Tibial artery (tissue), 4 donors: ENCODE results near the gene FSTL5.

Source experiments
- DNase-seq, 2 donors: peaks; one replicate each; pipeline ENCODE4 v3.0.0-alpha.2; 2019
- H3K27ac ChIP-seq, 2 donors: fragments of 200-600 bp; sonication (generic) in 1 of 2; 1 replicate in 1 of 2; 2 replicates in 1 of 2; pipeline ENCODE4 v1.5.1; 2018 to 2019; ENCODE audit warnings: mild to moderate bottlenecking in 1 of 2
- H3K27me3 ChIP-seq, 2 donors: fragments of 200-600 bp; sonication (generic) in 1 of 2; one replicate each; pipeline versions ENCODE4 v1.5.1 to v1.6.0; 2016 to 2019
- H3K36me3 ChIP-seq, 3 donors: fragments of 200-600 bp; sonication (generic) in 2 of 3; one replicate each; pipeline ENCODE4 v1.5.1; 2016 to 2019; ENCODE audit warnings: mild to moderate bottlenecking in 2 of 3
- H3K4me1 ChIP-seq, 4 donors: fragments of 200-600 bp; sonication (generic) in 2 of 4; 1 replicate in 3 of 4; 2 replicates in 1 of 4; pipeline ENCODE4 v1.5.1; 2016 to 2019
- H3K4me3 ChIP-seq, 2 donors: fragments of 200-600 bp; sonication (generic) in 1 of 2; 1 replicate in 1 of 2; 2 replicates in 1 of 2; pipeline ENCODE4 v1.5.1; 2018 to 2019; ENCODE audit warnings: mild to moderate bottlenecking in 2 of 2
- H3K9me3 ChIP-seq, 3 donors: fragments of 200-600 bp; sonication (generic) in 1 of 3; one replicate each; pipeline ENCODE4 v1.5.1; 2016 to 2019
- intact Hi-C: fragments of 100-400 bp; cut with DNase I; formaldehyde crosslinking; loops from one replicate; pipeline ENCODE4 v1.15.0; 2023; ENCODE audit warnings: low total_unique reads
- TF ChIP-seq, protein P1 (sequence below), 2 experiments: fragments of 200-600 bp in 1 of 2; fragments of 450-650 bp in 1 of 2; IDR thresholded peaks; one replicate each; pipeline ENCODE4 v1.5.1; 2017 to 2019; ENCODE audit warnings: antibody characterized with exemption in 2 of 2, mild to moderate bottlenecking in 1 of 2, moderate library complexity in 1 of 2

The FSTL5 gene

DNA sequence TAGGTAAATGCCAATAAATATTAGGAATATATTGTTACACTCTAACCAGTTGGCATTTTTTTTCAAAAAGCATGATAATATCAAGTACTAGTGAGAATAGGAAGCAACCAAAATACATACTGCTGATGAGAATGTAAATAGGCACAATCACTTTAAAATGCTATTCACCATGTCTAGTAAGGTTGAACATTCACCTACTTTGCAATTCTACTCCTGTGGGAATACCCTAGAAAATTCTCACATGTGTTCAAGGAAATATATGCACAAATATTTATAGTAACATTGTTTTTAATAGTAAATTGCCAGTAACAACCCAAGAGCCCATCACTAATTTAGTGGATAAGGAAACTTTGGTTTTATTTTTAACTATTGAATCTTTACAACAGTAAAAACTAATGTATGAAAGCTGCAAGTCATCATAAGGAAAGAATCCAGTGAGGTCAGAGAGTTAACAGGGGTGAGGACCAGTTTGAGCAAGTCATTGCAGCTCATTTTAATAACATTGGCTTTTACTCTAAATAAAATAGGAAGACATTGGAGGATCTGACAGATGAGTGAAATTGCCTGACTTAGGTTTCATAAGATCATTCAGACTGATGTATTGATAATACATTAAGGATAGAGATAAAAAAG, 23.6 kb downstream of the FSTL5 start:
- DNase-seq, result no peak
- no peaks in the 10 kb centered on the region for H3K9me3 ChIP-seq
- H3K4me1 ChIP-seq, result no peaks in the 10 kb centered on the region
- H3K27me3 ChIP-seq, result no peaks in the 10 kb centered on the region
- H3K27ac ChIP-seq, result no peak overlapping the region
- H3K36me3 ChIP-seq, result no peaks in the 10 kb centered on the region
- TF ChIP-seq, protein P1, sequence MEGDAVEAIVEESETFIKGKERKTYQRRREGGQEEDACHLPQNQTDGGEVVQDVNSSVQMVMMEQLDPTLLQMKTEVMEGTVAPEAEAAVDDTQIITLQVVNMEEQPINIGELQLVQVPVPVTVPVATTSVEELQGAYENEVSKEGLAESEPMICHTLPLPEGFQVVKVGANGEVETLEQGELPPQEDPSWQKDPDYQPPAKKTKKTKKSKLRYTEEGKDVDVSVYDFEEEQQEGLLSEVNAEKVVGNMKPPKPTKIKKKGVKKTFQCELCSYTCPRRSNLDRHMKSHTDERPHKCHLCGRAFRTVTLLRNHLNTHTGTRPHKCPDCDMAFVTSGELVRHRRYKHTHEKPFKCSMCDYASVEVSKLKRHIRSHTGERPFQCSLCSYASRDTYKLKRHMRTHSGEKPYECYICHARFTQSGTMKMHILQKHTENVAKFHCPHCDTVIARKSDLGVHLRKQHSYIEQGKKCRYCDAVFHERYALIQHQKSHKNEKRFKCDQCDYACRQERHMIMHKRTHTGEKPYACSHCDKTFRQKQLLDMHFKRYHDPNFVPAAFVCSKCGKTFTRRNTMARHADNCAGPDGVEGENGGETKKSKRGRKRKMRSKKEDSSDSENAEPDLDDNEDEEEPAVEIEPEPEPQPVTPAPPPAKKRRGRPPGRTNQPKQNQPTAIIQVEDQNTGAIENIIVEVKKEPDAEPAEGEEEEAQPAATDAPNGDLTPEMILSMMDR (IDR thresholded peaks at IDR 0.05), result no peak
- intact Hi-C loops, result no loop called here
- no peak overlapping the region for H3K4me3 ChIP-seq

GRCh38 chr4:162139412-162139811, 24.4 kb downstream of the FSTL5 start:
- Histone ChIP-seq H3K4me1 (no peaks in the 10 kb centered on the region), H3K9me3 (no peaks in the 10 kb centered on the region), H3K27ac (no peak overlapping the region), H3K27me3 (no peaks in the 10 kb centered on the region), H3K4me3 (no peak overlapping the region), H3K36me3 (no peaks in the 10 kb centered on the region)
- TF ChIP-seq, protein P1 (IDR thresholded peaks at IDR 0.05), result no peak
- DNase-seq, result no peak
- intact Hi-C loops, result no loop called here

- Histone ChIP-seq H3K4me3 (no peak overlapping the region), H3K27ac (no peak overlapping the region), H3K9me3 (no peaks in the 10 kb centered on the region), H3K4me1 (no peaks in the 10 kb centered on the region), H3K27me3 (no peaks in the 10 kb centered on the region), H3K36me3 (no peaks in the 10 kb centered on the region)
- TF ChIP-seq, protein P1 (IDR thresholded peaks at IDR 0.05), result no peak
- no peak for DNase-seq
- intact Hi-C loops, result no loop called here
These were observed 32.5 kb downstream of the FSTL5 start for GRCh38 chr4:162131256-162131655.

DNA sequence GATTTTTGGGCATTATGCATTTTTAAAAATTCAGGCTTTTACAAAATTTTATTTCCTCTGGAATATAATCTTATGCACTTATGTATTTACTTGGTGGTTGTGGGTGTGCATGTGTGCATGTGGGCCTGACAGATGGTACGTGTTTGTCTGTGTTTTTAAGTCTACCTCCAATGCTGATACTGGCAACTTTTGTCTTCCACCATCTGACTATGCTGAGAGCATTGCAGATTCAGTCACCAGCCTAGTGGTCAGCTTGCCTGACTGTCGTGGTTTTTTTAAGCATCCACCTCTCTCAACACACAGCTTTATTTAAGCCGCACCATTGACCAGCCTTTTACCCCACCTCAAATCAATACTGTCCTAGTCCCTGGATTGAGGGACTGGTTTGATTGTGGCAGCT, 37.1 kb downstream of the FSTL5 start:
- no peak for DNase-seq
- intact Hi-C loops, result no loop called here
- H3K27me3 ChIP-seq, result no peaks in the 10 kb centered on the region
- H3K36me3 ChIP-seq, result no peaks in the 10 kb centered on the region
- no peaks in the 10 kb centered on the region for H3K9me3 ChIP-seq
- no peak overlapping the region for H3K4me3 ChIP-seq
- no peak overlapping the region for H3K27ac ChIP-seq
- no peaks in the 10 kb centered on the region for H3K4me1 ChIP-seq
- TF ChIP-seq, protein P1 (IDR thresholded peaks at IDR 0.05), result no peak

DNA sequence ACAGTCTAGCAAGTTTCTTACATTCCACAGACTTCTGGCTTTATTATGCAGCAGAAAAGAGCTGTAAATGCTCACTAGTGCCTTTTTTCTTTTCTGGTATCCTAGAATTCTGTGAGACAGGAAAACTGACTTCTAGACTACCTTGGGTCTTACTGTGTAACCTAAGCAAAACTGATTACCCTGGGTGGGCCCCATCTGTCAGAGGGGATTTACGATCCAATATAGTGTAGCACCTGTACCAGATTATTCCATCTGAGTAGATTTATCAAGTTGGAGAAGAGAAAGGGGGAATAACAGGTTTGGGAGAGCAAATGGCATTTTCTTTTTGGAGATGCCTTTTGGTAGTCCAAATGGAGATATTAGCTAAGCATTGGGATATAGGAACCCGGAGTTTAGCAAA, 46.7 kb downstream of the FSTL5 start:
- TF ChIP-seq, protein P1 (IDR thresholded peaks at IDR 0.05), result no peak
- no peaks in the 10 kb centered on the region for H3K9me3 ChIP-seq
- H3K4me1 ChIP-seq, result no peaks in the 10 kb centered on the region
- no peak for DNase-seq
- no peak overlapping the region for H3K27ac ChIP-seq
- intact Hi-C loops, result no loop called here
- H3K27me3 ChIP-seq, result no peaks in the 10 kb centered on the region
- no peak overlapping the region for H3K4me3 ChIP-seq
- H3K36me3 ChIP-seq, result no peaks in the 10 kb centered on the region
